Adrenal gland (tissue), 12 donors: Measurements from ENCODE around the gene ITGA3. TPM values are rescaled to one million over a fixed set of nuclear protein-coding genes. Genes with fewer than 3 reads are reported as not detected.

Experiments
- DNase-seq, 7 donors: peaks; one replicate each; pipeline ENCODE4 v3.0.0-alpha.2; 2019 to 2020
- H3K27ac ChIP-seq, 5 donors: fragments of 200-600 bp; sonication (generic) in 4 of 5; 1 replicate in 3 of 5; 2 replicates in 2 of 5; pipeline versions ENCODE4 v1.5.1 to v1.8.0; 2016 to 2020; ENCODE audit warnings: mild to moderate bottlenecking in 1 of 5
- H3K27me3 ChIP-seq: fragments of 200-600 bp; 2 replicates; pipeline ENCODE4 v1.8.0; 2021
- H3K36me3 ChIP-seq, 2 donors: fragments of 200-600 bp; replicated peaks in 1 of 2; 1 replicate in 1 of 2; 2 replicates in 1 of 2; pipeline versions ENCODE4 v1.5.1 to v1.8.0; 2018 to 2022
- H3K4me1 ChIP-seq, 2 donors: fragments of 200-600 bp; replicated peaks in 1 of 2; 1 replicate in 1 of 2; 2 replicates in 1 of 2; pipeline versions ENCODE4 v1.5.1 to v1.8.0; 2018 to 2021
- H3K4me3 ChIP-seq, 4 donors: fragments of 200-600 bp; sonication (generic) in 3 of 4; one replicate each; pipeline ENCODE4 v1.5.1; 2016 to 2018
- H3K9me3 ChIP-seq, 3 donors: fragments of 200-600 bp; sonication (generic) in 1 of 3; replicated peaks in 1 of 3; 1 replicate in 2 of 3; 2 replicates in 1 of 3; pipeline versions ENCODE4 v1.5.1 to v1.8.0; 2016 to 2021
- CTCF ChIP-seq, 6 experiments: fragments of 450-650 bp in 4 of 6; fragments of 200-600 bp in 2 of 6; sonication (generic) in 1 of 6; IDR thresholded peaks; 1 replicate in 5 of 6; 2 replicates in 1 of 6; pipeline versions ENCODE4 v1.5.1 to v1.8.0; 2016 to 2021; ENCODE audit warnings: antibody characterized with exemption in 6 of 6, mild to moderate bottlenecking in 2 of 6, moderate library complexity in 1 of 6
- POLR2A ChIP-seq, 2 donors: fragments of 450-650 bp; IDR thresholded peaks; one replicate each; pipeline ENCODE4 v1.6.1; 2017; ENCODE audit warnings: antibody characterized with exemption in 2 of 2, mild to moderate bottlenecking in 2 of 2, moderate library complexity in 1 of 2
- WGBS, 4 donors: extraction: QIAGEN DNeasy Blood & Tissue Kit in 2 of 4; methylation state at CpG; one replicate each; pipeline versions ENCODE4 v1.1.5 to v1.1.7; 2013 to 2017; 5-methylcytosine and 5-hydroxymethylcytosine counted together
- intact Hi-C, 2 donors: fragments of 100-400 bp; cut with DNase I; formaldehyde crosslinking; loops; one replicate each; pipeline versions ENCODE4 v1.14.1 to v1.15.0; 2022 to 2023
- polyA plus RNA-seq, 3 donors: library from polyadenylated mRNA; stranded (reverse); fragments of 200-250 nt in 2 of 3; fragments of 350-450 nt in 1 of 3; fragmentation: Illumina TruSeq in 1 of 3; extraction: RNeasy Lipid Tissue Mini Kit (QIAGEN cat#74804) in 1 of 3; gene quantifications; one replicate each; pipeline ENCODE4 v1.2.3, GENCODE V29; 2013 to 2014
- total RNA-seq, 9 donors: library from RNA; depleted of rRNA in 4 of 9; stranded (reverse); fragments of >200 nt in 4 of 9; fragments of 120-200 nt in 1 of 9; fragmentation: NEBNext Ultra II Directional in 1 of 9; extraction: Animal tissue kit (Norgen Biotek cat#: 25700) in 1 of 9; gene quantifications; one replicate each; pipeline versions ENCODE4 v1.1.0 to v1.2.4, GENCODE V29; 2013 to 2023
- donor health status: healthy with polysubstance abuse.
- donor health status: Bipolar disorder and iron deficiency.
- donor health status: DM: yes; HTN: yes; CAD: no.
- donor health status: DM: no; HTN: no; CAD: no.
- donor health status: DM: no; HTN: no; CAD: no.
- donor health status: DM: yes; HTN: yes; CAD: no.

ITGA3 gene
- total and polyA plus RNA-seq, 12 donors: 20.9 to 206 (median 131) TPM

DNA sequence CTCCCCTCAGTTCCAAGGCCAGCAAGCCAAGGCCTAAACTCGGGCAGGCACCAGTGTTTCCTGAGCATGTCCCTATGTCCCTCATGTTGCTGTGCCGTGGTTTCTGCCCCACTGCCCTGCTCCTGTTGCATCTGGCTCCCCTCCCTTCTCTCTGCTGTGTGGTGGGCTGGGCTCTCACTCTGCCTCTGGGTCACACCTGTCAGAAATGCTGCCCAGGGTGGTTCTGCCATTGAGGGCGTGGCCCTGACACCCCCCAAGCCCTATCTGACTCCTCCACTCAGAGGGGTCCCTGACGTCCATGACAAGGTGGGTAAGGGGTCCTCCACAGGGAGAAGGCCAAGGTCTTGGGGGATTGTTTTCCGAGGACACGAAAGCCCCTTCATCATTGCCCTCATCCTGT is 9.2 kb upstream of the ITGA3 start:
- Histone ChIP-seq H3K27ac (no peak overlapping the region), H3K27me3 (no peaks in the 10 kb centered on the region), H3K4me1 (peaks cover 6 to 13% of the 10 kb centered on the region in 2 donors), H3K36me3 (no peaks in the 10 kb centered on the region), H3K4me3 (no peak overlapping the region), H3K9me3 (no peaks in the 10 kb centered on the region)
- intact Hi-C loops: no loop called here
- peak in 1 of 7 donors; percentile 11 for DNase-seq
- 63 to 84% (median 73%) methylated on average over 5 to 6 of the region's 6 CpGs for WGBS, 4 donors
- TF ChIP-seq POLR2A (IDR thresholded peaks at IDR 0.05) (no peak), CTCF (IDR thresholded peaks at IDR 0.05) (no peak)

DNA sequence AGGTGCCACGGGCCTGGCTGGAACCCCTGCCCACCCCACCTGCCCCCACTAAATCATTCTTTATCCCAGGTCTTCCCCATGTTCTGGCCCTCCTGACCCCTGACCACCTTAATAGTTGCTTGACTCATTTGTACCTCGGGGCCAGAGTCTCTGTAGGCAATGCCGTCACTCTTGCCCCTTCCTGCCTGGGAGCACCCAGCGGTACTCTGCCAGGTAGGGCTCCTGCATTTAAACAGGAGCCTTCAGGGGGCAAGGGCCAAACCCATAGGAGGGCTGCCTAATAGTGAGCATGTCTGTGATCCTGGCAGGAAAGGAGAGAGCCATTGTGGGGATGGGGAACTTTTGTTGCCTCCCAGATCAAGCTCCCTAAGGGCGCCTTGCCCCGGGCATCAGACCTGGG is 8.8 kb upstream of the ITGA3 start:
- no peaks in the 10 kb centered on the region for H3K27me3 ChIP-seq
- no peak for TF ChIP-seq POLR2A (IDR thresholded peaks at IDR 0.05)
- TF ChIP-seq CTCF (IDR thresholded peaks at IDR 0.05): no peak
- H3K4me3 ChIP-seq: no peak overlapping the region
- no peak overlapping the region for H3K27ac ChIP-seq
- DNase-seq: peak in 1 of 7 donors; percentile 6
- intact Hi-C loops: no loop called here
- WGBS, 4 donors: 84 to 95% (median 89%) methylated on average over 4 to 6 of the region's 6 CpGs
- H3K9me3 ChIP-seq: no peaks in the 10 kb centered on the region
- no peaks in the 10 kb centered on the region for H3K36me3 ChIP-seq
- H3K4me1 ChIP-seq: peaks cover 6 to 14% of the 10 kb centered on the region in 2 donors

DNA sequence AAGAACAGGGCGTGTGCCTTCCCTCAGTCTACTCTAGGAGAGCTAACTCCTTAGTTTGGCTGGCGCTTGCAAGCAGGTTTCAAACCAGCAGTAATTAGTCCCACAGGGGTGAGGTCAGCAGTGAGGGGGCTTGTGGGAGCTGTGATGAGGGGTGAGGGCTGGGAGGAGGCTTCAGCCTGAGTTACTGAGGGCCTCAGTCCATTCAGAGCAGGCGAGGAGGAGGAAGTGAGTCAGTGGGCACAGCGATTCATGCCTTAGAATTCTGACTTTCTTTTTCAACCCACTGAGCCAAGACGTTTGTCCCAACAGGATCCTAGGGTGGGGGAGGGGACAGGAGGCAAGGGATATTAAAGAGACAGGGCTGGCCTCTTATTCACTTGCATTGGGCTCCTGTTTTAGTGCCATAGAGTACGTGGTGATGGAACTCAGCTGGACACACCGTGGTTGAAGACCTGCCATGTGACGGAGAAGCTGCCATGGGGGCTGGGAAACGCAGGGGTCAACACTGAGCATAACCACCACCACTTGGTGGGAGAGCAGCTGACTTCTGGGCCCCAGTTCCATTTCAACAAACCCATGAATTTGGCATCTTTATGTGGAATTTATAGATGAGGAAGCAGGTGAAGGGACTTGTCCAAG is 8.3 kb upstream of the ITGA3 start:
- peaks cover 6 to 14% of the 10 kb centered on the region in 2 donors for H3K4me1 ChIP-seq

GRCh38 chr17:50048146-50048720 is 7.7 kb upstream of the ITGA3 start:
- H3K36me3 ChIP-seq: no peaks in the 10 kb centered on the region
- intact Hi-C loops: no loop called here
- no peaks in the 10 kb centered on the region for H3K9me3 ChIP-seq
- H3K4me1 ChIP-seq: peaks cover 6 to 18% of the 10 kb centered on the region in 2 donors
- H3K4me3 ChIP-seq: no peak overlapping the region
- TF ChIP-seq CTCF (IDR thresholded peaks at IDR 0.05) (no peak), POLR2A (IDR thresholded peaks at IDR 0.05) (no peak)
- 90 to 95% (median 93%) methylated on average over 16 to 17 of the region's 17 CpGs for WGBS, 4 donors
- H3K27ac ChIP-seq: no peak overlapping the region
- no peaks in the 10 kb centered on the region for H3K27me3 ChIP-seq
- DNase-seq: peak in 1 of 7 donors; percentile 9

More for the DNA sequence above, 8.3 kb upstream of the ITGA3 start:
- Histone ChIP-seq H3K27ac (no peak overlapping the region), H3K4me3 (no peak overlapping the region), H3K36me3 (no peaks in the 10 kb centered on the region), H3K9me3 (no peaks in the 10 kb centered on the region), H3K27me3 (no peaks in the 10 kb centered on the region)
- intact Hi-C loops: no loop called here
- 57 to 72% (median 67%) methylated on average over 6 to 9 of the region's 9 CpGs for WGBS, 4 donors
- peak in 2 of 7 donors; percentile 40 to 42 for DNase-seq
- TF ChIP-seq CTCF (IDR thresholded peaks at IDR 0.05) (no peak), POLR2A (IDR thresholded peaks at IDR 0.05) (no peak)
